GM12872 (cell line): ENCODE data around the gene GALNT10.

ENCODE experiments used
- TF ChIP-seq, protein P1 (sequence below): IDR thresholded peaks from 3 replicates; pipeline ENCODE4 v1.5.1; 2011; ENCODE audit warnings: low read depth, mild to moderate bottlenecking, low read length, moderate library complexity; ENCODE audit not compliant: insufficient read depth

The GALNT10 gene

DNA sequence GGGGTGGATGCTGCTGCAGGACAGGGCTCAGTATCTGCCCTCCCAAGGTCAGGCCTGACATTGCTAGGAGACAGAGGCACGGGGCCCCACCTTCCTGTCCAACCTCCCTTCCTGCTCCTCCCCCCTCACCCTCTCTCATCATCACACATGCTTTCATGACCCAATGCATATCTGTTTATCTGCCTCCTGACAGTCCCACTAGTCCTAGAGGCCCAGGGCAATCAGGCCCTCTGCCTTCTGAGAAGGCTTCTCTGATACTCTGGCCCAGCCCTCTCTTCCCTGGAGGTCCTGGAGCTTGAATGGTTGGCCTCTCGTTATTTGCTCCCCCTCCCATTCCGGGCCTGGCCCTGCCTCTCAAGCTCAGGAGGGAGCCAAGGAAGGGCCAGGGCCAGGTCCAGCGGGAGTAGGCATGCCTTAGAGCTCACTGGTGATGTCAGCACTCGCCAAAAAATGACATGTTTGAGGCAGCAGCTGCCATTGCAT, 164.6 kb downstream of the GALNT10 start:
- TF ChIP-seq, protein P1, sequence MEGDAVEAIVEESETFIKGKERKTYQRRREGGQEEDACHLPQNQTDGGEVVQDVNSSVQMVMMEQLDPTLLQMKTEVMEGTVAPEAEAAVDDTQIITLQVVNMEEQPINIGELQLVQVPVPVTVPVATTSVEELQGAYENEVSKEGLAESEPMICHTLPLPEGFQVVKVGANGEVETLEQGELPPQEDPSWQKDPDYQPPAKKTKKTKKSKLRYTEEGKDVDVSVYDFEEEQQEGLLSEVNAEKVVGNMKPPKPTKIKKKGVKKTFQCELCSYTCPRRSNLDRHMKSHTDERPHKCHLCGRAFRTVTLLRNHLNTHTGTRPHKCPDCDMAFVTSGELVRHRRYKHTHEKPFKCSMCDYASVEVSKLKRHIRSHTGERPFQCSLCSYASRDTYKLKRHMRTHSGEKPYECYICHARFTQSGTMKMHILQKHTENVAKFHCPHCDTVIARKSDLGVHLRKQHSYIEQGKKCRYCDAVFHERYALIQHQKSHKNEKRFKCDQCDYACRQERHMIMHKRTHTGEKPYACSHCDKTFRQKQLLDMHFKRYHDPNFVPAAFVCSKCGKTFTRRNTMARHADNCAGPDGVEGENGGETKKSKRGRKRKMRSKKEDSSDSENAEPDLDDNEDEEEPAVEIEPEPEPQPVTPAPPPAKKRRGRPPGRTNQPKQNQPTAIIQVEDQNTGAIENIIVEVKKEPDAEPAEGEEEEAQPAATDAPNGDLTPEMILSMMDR = no peak

DNA sequence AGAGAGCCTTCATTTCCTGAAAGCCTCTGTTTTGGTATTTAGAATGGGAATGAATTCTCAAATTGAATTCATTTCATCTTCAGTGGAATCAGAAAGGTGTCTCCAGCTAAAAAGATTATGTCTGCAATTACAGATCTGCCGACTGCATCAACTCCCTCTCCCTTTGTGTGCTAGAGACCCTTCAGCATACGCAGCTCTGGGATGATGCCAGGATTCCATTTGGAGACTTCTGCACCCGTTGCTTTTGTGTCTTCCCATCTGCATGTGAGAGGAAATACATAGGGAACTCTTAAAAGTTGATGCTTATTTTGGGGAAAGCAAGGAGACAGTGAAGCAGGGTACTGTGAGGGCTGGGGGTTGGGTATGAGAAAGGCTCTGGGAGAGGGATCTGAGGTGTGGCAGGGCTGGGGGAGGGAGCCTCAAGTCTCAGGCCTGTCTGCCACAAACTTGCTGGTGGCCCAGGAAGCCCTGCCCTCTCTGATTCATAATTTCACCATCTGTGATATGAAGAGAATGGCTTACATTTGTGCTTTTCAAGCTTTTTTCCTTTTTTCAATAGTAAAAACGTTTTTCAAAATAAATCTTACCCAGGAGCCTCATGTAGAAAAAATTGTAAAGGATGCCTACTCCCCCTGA, 165.6 kb downstream of the GALNT10 start:
- TF ChIP-seq, protein P1 = no peak

DNA sequence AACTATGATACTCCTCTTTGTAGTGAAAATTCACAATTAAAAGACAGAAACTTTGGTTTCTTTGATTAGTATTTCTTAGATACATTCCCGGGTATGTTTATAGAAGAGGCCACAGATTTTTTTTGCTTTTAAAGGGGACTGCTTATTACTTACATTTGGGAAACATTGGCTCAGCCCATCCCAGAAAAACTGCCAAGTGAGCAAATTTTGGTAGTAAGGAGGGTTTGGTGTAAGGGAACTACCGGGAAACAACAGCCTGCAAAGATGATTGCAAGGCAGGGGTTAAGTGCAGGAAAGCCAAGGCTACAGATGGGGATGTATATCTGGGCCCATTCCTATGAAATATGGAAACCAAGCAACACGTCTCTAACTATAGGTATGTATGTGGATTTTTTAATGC, 166.4 kb downstream of the GALNT10 start:
- TF ChIP-seq, protein P1 = no peak

DNA sequence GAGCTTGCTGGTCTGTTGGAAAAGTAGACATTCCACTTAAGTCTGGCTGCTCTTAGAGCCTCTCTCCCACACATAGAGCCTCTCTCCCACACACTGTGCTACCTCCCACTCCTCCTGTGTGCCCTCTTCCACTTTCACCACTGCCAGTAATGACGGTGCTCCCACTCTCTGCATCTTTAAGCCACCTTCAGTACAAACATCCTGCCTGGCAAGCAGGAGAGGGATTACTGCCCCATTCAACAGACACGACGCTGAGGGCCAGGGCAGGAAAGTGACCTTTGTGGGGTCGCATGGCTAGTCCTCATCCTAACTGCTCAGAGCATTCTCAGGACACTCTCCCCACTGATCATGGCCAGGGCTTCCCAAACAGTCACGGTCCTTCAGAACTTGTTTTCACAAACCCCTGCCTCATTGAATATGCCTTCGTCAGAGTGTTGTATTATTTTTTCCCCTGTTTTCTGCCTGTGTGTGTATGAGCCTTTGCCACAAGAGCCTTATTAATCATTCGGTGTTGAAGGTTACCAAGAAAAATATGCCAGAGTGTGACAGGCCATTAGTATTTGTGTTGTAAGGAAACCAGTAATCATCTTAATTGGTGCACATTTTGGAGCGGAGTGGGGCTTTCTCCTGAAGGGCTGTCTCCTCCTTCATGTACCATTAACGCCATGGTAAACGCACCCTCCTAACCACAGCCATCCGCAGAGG, 168.1 kb downstream of the GALNT10 start:
- TF ChIP-seq, protein P1 = no peak

DNA sequence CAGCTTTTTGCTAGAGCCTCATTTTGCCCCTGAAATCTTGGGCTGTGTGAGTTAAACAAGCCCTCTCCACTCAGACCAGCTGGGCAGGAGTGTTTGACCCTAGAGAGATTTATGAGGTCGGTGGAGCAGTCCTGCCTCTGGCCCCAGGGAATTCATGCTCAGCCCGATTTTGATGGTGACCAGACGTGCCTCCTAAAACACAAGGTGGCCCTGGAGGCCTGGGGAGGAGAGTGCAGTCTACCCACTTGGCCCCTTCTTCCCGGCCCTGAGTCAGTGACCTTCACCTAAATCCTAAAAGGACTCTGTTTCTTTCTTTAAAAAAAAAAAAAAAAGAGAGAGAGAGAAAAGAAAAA, 168.7 kb downstream of the GALNT10 start:
- TF ChIP-seq, protein P1 = no peak

DNA sequence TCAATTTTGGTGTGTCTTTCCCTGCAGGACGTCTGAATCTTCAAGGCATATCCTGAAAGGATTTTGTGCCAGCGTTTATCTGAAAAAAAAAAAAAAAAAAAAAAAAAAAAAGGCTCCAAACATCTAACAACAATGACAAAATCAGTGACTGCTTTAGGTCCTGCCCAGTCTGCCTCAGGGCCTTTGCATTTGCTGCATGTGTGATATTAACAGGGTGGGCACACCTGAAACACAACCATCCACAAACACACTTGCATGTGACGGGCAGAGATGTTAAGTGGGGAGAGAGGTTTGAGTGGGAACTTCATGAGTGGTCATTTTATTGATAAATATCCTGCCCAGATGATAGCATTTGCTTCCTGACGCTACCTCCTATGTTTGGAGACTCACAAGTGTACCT, 172.9 kb downstream of the GALNT10 start:
- TF ChIP-seq, protein P1 = no peak

DNA sequence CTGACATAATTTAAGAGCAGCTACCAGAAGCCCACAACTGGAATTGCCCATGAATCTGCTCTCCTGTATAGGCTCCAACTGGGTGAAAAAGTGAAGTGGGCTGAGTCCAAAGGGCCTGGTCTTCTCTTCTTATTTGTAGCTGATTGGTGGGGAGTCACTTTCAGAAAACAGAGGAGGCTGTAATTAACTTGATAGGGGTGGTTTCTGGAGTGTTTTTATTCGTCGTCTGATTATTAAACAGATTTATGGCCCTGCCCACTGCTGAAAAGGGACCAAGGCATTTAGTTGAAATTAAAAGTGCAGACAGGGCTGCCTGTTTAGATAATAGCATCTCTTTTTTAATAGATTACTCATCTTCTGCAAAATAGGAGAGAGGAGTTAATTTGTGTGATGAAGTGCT, 174.2 kb downstream of the GALNT10 start:
- TF ChIP-seq, protein P1 = no peak
